HUES48 (cell line): ENCODE data around the gene NRAS.

Experiments used
- H3K27ac ChIP-seq: one replicate; pipeline ENCODE4 v1.7.0; 2013; ENCODE audit warnings: low read depth, low read length, inconsistent platforms
- H3K27me3 ChIP-seq: 2 replicates; pipeline ENCODE4 v1.6.1; 2013; ENCODE audit warnings: mild to moderate bottlenecking, low read length; ENCODE audit not compliant: control insufficient read depth, insufficient read depth
- H3K36me3 ChIP-seq: 2 replicates; pipeline ENCODE4 v1.6.1; 2013; ENCODE audit warnings: low read length; ENCODE audit not compliant: control insufficient read depth, insufficient read depth
- H3K4me1 ChIP-seq: 2 replicates; pipeline ENCODE4 v1.6.1; 2013; ENCODE audit warnings: mild to moderate bottlenecking, low read length; ENCODE audit not compliant: control insufficient read depth, insufficient read depth
- H3K4me3 ChIP-seq: 2 replicates; pipeline ENCODE4 v1.5.1; 2013; ENCODE audit warnings: mild to moderate bottlenecking, low read depth, low read length
- H3K9ac ChIP-seq: 2 replicates; pipeline ENCODE4 v1.6.1; 2013; ENCODE audit warnings: mild to moderate bottlenecking, low read depth, low read length, moderate library complexity
- H3K9me3 ChIP-seq: 2 replicates; pipeline ENCODE4 v1.6.1; 2013; ENCODE audit warnings: low read length; ENCODE audit not compliant: control insufficient read depth, insufficient read depth

Gene NRAS

DNA sequence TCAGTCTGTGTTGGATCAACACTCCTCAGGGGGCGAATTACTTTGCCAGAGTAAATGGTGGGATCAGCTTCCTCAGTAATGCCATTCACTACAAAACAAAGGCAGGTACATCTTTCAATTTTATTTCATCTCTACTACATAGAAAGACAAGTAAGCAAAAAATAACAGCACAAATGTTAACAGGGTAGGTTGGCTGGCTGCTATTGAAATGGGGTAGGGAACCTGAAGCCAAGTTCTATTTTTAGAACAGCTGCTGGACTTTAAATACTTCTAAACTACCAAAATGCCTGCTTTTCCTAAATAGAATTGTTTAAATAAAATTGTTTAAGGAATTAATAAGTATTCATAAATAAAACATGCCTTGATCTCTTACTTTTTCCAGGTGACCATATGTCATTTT, 7.3 kb upstream of the NRAS start:
- H3K4me3 ChIP-seq: no peak overlapping the region
- no peaks in the 10 kb centered on the region for H3K9me3 ChIP-seq
- H3K36me3 ChIP-seq: peaks cover 100% of the 10 kb centered on the region
- no peaks in the 10 kb centered on the region for H3K4me1 ChIP-seq
- H3K27ac ChIP-seq: no peak overlapping the region
- no peak overlapping the region for H3K9ac ChIP-seq
- H3K27me3 ChIP-seq: no peaks in the 10 kb centered on the region

DNA sequence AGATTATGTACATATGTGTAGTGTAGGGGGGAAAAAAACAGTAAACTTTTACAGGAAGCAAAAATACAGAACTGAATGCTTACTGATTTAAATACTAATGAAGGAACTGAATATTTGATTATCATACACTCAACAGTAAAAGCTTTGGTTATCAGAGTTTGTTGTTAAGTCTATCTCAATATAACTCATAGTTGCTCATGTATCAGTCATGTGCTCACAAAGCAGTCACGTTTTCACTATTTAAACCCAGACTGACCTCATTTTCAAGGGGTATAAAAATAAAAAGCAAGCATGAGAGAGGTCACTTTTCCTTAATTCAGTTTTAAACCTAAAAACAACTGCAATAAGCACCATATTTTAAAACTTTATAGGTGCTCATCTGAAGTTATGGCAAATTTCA, 6.9 kb upstream of the NRAS start:
- H3K27ac ChIP-seq: no peak overlapping the region
- no peak overlapping the region for H3K4me3 ChIP-seq
- no peak overlapping the region for H3K9ac ChIP-seq
- no peaks in the 10 kb centered on the region for H3K9me3 ChIP-seq
- H3K27me3 ChIP-seq: no peaks in the 10 kb centered on the region
- peaks cover 100% of the 10 kb centered on the region for H3K36me3 ChIP-seq
- no peaks in the 10 kb centered on the region for H3K4me1 ChIP-seq

DNA sequence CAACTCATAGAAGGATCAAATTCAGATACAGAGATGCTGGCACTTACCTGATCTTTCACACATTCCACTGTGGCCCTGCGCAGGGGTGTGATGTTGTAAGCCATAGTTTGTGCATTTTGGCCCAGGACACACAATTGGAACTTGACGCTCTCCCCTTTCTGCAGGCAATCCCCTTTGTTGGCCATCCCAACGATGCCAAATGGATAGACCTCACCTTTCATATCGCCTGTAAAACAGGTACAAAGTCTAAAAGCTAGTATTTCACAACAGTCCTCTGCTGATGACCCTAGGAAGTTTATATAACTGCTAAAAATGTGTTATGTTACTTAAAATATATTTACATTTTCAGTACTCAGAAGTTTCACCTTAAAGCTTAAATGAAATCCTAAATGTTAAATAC, 3.9 kb upstream of the NRAS start:
- H3K4me3 ChIP-seq: no peak overlapping the region
- H3K36me3 ChIP-seq: peaks cover 84% of the 10 kb centered on the region
- no peaks in the 10 kb centered on the region for H3K9me3 ChIP-seq
- no peaks in the 10 kb centered on the region for H3K27me3 ChIP-seq
- no peak overlapping the region for H3K27ac ChIP-seq
- no peak overlapping the region for H3K9ac ChIP-seq
- H3K4me1 ChIP-seq: peaks cover 10% of the 10 kb centered on the region; the same call in 1 of the 2 replicates

DNA sequence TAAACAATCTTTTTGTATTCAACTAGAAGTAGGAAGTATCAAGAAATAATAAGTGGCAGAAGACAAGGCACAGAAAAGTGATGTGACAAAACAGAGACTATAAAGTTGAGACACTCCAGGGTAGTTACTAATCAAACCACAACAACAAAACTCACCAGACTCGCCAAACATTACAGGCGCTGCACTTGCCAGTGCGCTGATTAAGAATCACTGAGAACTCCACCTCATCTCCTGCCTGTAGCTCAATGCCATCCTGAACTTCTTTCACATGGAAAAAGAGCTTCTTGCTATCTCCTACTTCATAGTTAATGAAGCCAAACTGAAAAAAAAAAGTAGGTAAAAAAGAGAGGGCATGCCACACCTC, 2.8 kb upstream of the NRAS start:
- Histone ChIP-seq H3K4me1 (peaks cover 10% of the 10 kb centered on the region; the same call in 1 of the 2 replicates), H3K27ac (no peak overlapping the region), H3K9ac (no peak overlapping the region), H3K27me3 (no peaks in the 10 kb centered on the region), H3K9me3 (no peaks in the 10 kb centered on the region), H3K36me3 (peaks cover 83% of the 10 kb centered on the region), H3K4me3 (no peak overlapping the region)

DNA sequence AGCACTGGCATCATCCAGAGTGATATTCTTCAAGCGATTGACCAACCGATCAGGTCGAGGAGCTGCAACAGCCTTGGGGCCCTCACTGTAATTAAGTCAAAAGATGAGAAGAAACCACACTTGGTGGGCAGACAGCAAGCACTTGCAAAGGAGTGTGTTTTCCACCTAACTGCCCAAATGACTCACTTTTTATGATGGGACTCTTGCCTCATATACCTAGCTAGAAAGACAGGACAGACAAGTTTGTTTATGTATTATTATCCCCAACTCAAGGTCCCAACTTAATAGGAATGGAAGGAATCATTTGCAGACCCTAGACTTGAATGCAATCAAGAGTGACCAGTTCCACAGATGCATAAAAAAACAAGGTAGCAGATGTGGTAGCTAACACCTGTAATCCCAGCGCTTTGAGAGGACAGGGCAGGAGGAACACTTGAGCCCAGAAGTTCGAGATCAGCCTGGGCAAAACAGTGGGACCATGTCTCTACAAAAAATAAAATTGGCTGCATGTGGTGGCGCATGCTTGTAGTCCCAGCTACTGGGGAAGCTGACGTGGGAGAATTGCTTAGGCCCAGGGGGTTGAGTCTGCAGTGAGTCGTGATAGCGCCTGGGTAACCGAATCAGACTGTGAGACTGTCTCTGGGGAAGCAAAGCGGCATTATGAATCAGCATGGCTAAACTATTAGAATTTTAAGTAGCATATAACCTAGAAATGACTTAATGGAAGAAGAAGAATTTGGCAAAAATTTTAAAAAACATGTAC, 2.3 kb upstream of the NRAS start:
- peaks cover 83% of the 10 kb centered on the region for H3K36me3 ChIP-seq
- H3K4me1 ChIP-seq: peaks cover 10% of the 10 kb centered on the region; the same call in 1 of the 2 replicates
- H3K4me3 ChIP-seq: no peak overlapping the region
- H3K27ac ChIP-seq: no peak overlapping the region
- no peak overlapping the region for H3K9ac ChIP-seq
- H3K27me3 ChIP-seq: no peaks in the 10 kb centered on the region
- no peaks in the 10 kb centered on the region for H3K9me3 ChIP-seq

DNA sequence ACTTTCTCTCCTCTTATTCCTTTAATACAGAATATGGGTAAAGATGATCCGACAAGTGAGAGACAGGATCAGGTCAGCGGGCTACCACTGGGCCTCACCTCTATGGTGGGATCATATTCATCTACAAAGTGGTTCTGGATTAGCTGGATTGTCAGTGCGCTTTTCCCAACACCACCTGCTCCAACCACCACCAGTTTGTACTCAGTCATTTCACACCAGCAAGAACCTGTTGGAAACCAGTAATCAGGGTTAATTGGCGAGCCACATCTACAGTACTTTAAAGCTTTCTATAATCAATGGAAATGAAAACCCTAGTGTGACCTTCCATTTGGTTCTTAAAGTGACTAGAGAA, 643 bp downstream of the NRAS start:
- H3K4me3 ChIP-seq: peak overlapping the region; percentile 99
- peak overlapping the region; percentile 99 for H3K9ac ChIP-seq
- no peaks in the 10 kb centered on the region for H3K9me3 ChIP-seq
- peaks cover 82% of the 10 kb centered on the region for H3K36me3 ChIP-seq
- H3K27ac ChIP-seq: peak overlapping the region; percentile 95
- H3K4me1 ChIP-seq: peaks cover 10% of the 10 kb centered on the region; the same call in 1 of the 2 replicates
- no peaks in the 10 kb centered on the region for H3K27me3 ChIP-seq

DNA sequence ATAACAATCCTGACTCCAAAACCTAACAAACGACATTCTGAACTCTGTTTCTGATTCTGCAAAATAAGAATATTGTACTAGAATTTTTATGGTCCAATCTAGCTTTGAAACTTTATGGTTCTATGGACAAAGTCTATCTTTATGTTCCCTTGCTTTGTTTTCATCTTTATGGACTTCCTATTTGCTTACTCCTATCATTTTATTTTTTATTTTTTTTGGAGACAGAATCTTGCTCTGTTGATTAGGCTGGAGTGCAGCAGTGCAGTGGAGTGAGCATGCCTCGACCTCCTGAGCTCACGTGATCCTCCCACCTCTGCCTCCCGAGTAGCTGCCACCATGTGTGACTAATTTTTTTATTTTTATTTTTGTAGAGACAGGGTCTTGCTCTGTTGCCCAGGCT, 3.6 kb downstream of the NRAS start:
- Histone ChIP-seq H3K9ac (no peak overlapping the region), H3K36me3 (peaks cover 78% of the 10 kb centered on the region), H3K4me1 (peaks cover 10% of the 10 kb centered on the region; the same call in 1 of the 2 replicates), H3K4me3 (no peak overlapping the region), H3K27ac (no peak overlapping the region), H3K27me3 (no peaks in the 10 kb centered on the region), H3K9me3 (no peaks in the 10 kb centered on the region)

DNA sequence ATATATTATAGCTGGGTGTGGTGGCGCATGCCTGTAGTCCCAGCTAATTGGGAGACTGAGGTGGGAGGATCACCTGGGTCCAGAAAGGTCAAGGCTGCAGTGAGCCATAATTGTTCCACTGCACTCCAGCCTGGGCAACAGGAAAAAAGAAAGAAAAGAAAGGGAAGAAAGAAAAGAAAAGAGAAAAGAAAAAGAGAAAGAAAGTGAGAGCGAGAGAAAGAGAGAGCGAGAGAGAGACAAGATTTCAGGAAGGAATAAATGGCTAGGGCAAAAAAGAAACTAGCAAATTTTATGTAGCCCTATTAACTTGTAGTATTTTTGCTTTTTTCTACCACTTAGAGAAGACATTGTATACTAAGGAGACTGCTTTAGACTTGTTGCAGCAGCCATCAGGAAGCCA, 6.2 kb downstream of the NRAS start:
- H3K4me1 ChIP-seq: no peaks in the 10 kb centered on the region
- no peak overlapping the region for H3K4me3 ChIP-seq
- H3K27ac ChIP-seq: no peak overlapping the region
- no peaks in the 10 kb centered on the region for H3K27me3 ChIP-seq
- peaks cover 93% of the 10 kb centered on the region for H3K36me3 ChIP-seq
- no peaks in the 10 kb centered on the region for H3K9me3 ChIP-seq
- H3K9ac ChIP-seq: no peak overlapping the region

DNA sequence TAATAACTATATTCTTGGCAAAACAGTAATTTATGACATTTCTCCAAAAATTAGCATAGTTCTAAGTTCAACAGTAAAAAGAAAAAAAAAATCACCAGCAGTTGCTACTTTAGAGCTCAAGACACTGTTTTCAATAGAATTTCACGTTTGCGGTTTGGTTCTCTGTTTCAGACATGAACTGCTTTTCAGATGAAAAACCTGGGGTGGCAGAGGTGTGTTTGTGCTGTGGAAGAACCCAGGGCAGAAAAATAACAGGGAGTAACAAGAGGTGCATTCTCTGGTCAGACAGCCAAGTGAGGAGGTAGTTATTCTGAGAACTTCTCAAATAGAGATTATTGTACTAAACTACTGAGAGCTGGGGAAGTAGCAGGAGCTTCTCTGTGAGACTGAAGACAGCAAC, 9.0 kb downstream of the NRAS start:
- H3K4me1 ChIP-seq: no peaks in the 10 kb centered on the region
- H3K9me3 ChIP-seq: no peaks in the 10 kb centered on the region
- no peaks in the 10 kb centered on the region for H3K27me3 ChIP-seq
- H3K9ac ChIP-seq: no peak overlapping the region
- H3K4me3 ChIP-seq: no peak overlapping the region
- H3K27ac ChIP-seq: no peak overlapping the region
- H3K36me3 ChIP-seq: peaks cover 66% of the 10 kb centered on the region

DNA sequence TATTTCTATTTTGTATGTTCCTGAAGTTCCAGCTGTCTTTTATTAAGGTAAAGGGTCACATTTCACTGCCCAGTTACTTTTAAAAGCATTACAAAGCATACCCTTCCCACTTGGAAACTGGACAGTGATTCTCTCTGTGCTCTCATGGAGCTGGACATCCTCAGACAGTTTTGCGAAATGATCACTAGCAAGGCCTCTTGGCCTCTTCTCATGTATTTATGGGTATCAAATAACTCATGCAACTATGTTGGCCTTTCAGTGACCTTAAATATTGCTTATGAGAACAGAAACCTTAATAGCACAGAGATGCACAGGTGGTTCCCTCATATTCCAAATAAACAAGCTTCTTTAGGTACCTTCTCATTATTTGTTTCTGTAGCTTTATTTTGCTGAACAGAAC, 13.3 kb downstream of the NRAS start:
- H3K9me3 ChIP-seq: no peaks in the 10 kb centered on the region
- no peaks in the 10 kb centered on the region for H3K27me3 ChIP-seq
- no peak overlapping the region for H3K9ac ChIP-seq

DNA sequence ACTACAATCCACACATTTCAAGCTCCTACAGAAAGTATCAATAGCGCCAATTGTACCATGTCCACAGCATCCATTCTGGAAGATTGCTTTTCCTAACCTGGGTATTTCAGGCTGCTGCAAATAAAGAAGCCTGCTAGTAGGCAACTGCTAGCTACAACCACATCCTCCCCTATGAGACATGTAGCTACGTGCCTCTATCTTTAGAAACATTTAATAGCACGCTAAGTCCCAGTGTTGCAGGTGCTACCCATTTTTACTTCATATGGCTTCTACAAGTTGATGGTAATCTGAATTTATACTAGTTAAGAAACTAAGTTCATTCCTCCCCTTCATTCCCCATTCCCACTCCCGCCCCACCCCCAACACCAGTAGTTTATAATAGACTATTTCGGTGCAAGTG, 13.8 kb downstream of the NRAS start:
- H3K4me1 ChIP-seq: no peaks in the 10 kb centered on the region
- no peaks in the 10 kb centered on the region for H3K27me3 ChIP-seq
- H3K9me3 ChIP-seq: no peaks in the 10 kb centered on the region
- no peak overlapping the region for H3K9ac ChIP-seq
- no peak overlapping the region for H3K27ac ChIP-seq
- H3K36me3 ChIP-seq: peaks cover 22% of the 10 kb centered on the region
- no peak overlapping the region for H3K4me3 ChIP-seq

More for the DNA sequence above, 13.3 kb downstream of the NRAS start:
- Histone ChIP-seq H3K4me3 (no peak overlapping the region), H3K27ac (no peak overlapping the region), H3K36me3 (peaks cover 27% of the 10 kb centered on the region), H3K4me1 (no peaks in the 10 kb centered on the region)
